ENCODE measurements around the gene SULT1E1.

SULT1E1 gene

DNA sequence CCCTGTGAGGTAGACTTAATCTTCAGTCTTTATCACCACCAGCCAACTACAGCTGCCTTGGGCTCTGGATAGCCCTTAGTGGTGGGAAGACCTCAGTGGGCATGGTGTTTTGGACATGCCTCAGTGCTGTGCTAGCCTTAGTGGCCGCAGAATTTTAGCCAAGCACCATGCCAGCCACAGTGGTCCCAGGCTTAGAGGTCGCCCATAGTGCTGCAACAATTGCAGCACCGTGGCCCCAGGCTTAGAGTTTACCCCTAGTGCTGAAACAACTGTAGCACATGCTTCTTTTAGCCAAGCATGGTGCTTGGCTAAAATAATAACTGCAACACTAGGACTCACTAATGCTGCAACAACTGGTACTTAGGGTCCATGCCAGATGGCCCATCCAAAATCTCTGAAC, 60.6 kb downstream of the SULT1E1 start:
- H3K4me3 Mint-ChIP-seq, result no peak overlapping the region
- H3K27me3 Mint-ChIP-seq (ENCODE audit: low read depth), result no peaks in the 10 kb centered on the region
- H3K27ac Mint-ChIP-seq, result no peak overlapping the region
- H3K36me3 Mint-ChIP-seq (ENCODE audit: low read depth), result no peaks in the 10 kb centered on the region
- H3K4me1 Mint-ChIP-seq (ENCODE audit: low read depth), result no peaks in the 10 kb centered on the region
- H3K9me3 Mint-ChIP-seq, result no peaks in the 10 kb centered on the region

DNA sequence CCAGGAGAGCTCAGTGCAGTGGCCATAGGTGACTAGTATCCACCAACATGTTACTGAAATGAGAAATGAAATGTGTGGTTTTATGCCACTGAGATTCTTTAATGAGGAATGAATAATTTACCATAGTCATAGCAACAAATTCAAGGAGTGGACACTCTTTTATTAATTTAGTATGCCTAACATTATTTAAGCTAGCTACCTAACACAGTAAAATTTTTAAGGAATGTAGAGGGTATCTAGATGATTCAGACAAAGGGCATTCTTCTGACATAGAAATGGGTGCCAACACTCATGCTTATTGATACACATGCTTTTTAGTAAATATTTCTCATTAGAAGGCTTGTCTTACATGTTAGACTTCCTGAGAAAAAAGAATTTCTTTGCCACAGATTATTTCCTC, 66.2 kb downstream of the SULT1E1 start:
- H3K27ac Mint-ChIP-seq, result no peak overlapping the region
- no peaks in the 10 kb centered on the region for H3K9me3 Mint-ChIP-seq
- peaks cover 4% of the 10 kb centered on the region for H3K27me3 Mint-ChIP-seq (ENCODE audit: low read depth)
- no peaks in the 10 kb centered on the region for H3K36me3 Mint-ChIP-seq (ENCODE audit: low read depth)
- no peak overlapping the region for H3K4me3 Mint-ChIP-seq
- H3K4me1 Mint-ChIP-seq (ENCODE audit: low read depth), result no peaks in the 10 kb centered on the region
